Neural cell (in vitro differentiated cells): Measurements from ENCODE around the gene HLCS.

Source experiments
- EP300 ChIP-seq: fragments of 450-650 bp; conservative IDR thresholded peaks from 2 replicates; pipeline ENCODE4 v1.6.1; 2014; ENCODE audit warnings: antibody characterized with exemption, mild to moderate bottlenecking, moderate library complexity; ENCODE audit not compliant: poor library complexity, severe bottlenecking
- EZH2 ChIP-seq: fragments of 200-600, 300-800 bp; shearing (Covaris generic), sonication (generic); IDR thresholded peaks from 2 replicates; pipeline ENCODE4 v1.6.1; 2014; ENCODE audit warnings: antibody characterized with exemption, low read length, borderline replicate concordance, mild to moderate bottlenecking; ENCODE audit not compliant: insufficient read depth, poor library complexity, severe bottlenecking
- MXI1 ChIP-seq: fragments of 450-650 bp; conservative IDR thresholded peaks from 2 replicates; pipeline ENCODE4 v1.6.1; 2014; ENCODE audit warnings: antibody characterized with exemption, mild to moderate bottlenecking; ENCODE audit not compliant: poor library complexity, severe bottlenecking
- POLR2AphosphoS5 ChIP-seq: IDR thresholded peaks from 2 replicates; pipeline ENCODE4 v1.6.1; 2012
- RAD21 ChIP-seq: fragments of 450-650 bp; conservative IDR thresholded peaks from 2 replicates; pipeline ENCODE4 v1.6.1; 2014; ENCODE audit warnings: antibody characterized with exemption, mild to moderate bottlenecking, moderate library complexity
- SMC3 ChIP-seq: fragments of 450-650 bp; conservative IDR thresholded peaks from 2 replicates; pipeline ENCODE4 v1.6.1; 2014; ENCODE audit warnings: antibody characterized with exemption, mild to moderate bottlenecking, moderate library complexity; ENCODE audit not compliant: poor library complexity
- TAF1 ChIP-seq: IDR thresholded peaks from 2 replicates; pipeline ENCODE4 v1.6.1; 2012; ENCODE audit warnings: low read depth
- TF ChIP-seq, protein P1 (sequence below): fragments of 450-650 bp; IDR thresholded peaks from 2 replicates; pipeline ENCODE4 v1.5.1; 2014; ENCODE audit warnings: antibody characterized with exemption, mild to moderate bottlenecking, moderate library complexity; ENCODE audit not compliant: poor library complexity, severe bottlenecking
- TF ChIP-seq, protein P2 (sequence below): IDR thresholded peaks from 2 replicates; pipeline ENCODE4 v1.6.1; 2012; ENCODE audit warnings: borderline replicate concordance

DNA sequence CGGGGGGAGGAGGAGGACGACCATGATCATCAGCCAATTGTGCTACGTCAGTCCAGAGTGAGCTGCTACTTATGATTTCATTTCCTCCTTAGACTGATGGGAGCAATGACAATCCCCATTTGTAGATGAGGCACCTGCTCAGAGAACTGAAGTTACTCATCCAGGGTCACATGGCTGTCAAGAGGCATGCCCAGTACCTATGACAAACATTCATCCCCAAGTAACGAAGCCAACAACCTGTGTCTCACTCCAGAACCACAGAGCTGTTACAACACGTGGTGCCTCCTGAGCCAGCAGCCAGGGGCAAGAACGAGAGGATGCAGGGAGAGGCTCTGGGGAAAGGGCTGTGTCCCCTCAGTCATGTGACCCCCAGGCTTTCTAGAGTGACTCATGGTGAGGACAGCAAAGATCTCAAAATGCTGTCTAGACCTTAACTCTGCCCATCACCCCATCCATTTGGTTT lies 173.9 kb downstream of the HLCS start:
- TF ChIP-seq, protein P1, sequence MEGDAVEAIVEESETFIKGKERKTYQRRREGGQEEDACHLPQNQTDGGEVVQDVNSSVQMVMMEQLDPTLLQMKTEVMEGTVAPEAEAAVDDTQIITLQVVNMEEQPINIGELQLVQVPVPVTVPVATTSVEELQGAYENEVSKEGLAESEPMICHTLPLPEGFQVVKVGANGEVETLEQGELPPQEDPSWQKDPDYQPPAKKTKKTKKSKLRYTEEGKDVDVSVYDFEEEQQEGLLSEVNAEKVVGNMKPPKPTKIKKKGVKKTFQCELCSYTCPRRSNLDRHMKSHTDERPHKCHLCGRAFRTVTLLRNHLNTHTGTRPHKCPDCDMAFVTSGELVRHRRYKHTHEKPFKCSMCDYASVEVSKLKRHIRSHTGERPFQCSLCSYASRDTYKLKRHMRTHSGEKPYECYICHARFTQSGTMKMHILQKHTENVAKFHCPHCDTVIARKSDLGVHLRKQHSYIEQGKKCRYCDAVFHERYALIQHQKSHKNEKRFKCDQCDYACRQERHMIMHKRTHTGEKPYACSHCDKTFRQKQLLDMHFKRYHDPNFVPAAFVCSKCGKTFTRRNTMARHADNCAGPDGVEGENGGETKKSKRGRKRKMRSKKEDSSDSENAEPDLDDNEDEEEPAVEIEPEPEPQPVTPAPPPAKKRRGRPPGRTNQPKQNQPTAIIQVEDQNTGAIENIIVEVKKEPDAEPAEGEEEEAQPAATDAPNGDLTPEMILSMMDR, result no peak
- no peak for TF ChIP-seq EZH2
- no peak for TF ChIP-seq POLR2AphosphoS5
- no peak for TF ChIP-seq SMC3
- no peak for TF ChIP-seq MXI1
- TF ChIP-seq TAF1, result no peak
- no peak for TF ChIP-seq EP300
- TF ChIP-seq RAD21, result no peak
- TF ChIP-seq, protein P2, sequence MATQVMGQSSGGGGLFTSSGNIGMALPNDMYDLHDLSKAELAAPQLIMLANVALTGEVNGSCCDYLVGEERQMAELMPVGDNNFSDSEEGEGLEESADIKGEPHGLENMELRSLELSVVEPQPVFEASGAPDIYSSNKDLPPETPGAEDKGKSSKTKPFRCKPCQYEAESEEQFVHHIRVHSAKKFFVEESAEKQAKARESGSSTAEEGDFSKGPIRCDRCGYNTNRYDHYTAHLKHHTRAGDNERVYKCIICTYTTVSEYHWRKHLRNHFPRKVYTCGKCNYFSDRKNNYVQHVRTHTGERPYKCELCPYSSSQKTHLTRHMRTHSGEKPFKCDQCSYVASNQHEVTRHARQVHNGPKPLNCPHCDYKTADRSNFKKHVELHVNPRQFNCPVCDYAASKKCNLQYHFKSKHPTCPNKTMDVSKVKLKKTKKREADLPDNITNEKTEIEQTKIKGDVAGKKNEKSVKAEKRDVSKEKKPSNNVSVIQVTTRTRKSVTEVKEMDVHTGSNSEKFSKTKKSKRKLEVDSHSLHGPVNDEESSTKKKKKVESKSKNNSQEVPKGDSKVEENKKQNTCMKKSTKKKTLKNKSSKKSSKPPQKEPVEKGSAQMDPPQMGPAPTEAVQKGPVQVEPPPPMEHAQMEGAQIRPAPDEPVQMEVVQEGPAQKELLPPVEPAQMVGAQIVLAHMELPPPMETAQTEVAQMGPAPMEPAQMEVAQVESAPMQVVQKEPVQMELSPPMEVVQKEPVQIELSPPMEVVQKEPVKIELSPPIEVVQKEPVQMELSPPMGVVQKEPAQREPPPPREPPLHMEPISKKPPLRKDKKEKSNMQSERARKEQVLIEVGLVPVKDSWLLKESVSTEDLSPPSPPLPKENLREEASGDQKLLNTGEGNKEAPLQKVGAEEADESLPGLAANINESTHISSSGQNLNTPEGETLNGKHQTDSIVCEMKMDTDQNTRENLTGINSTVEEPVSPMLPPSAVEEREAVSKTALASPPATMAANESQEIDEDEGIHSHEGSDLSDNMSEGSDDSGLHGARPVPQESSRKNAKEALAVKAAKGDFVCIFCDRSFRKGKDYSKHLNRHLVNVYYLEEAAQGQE, result no peak
